HCT116 (cell line): ENCODE data around the gene TSPAN6. TPM values are rescaled to one million over a fixed set of nuclear protein-coding genes. Genes with fewer than 3 reads are reported as not detected.

Experiments used
- ATAC-seq: fragments of 200-7000 bp; cut with Tn5 transposase; 2 replicates; pipeline ENCODE4 v1.9.1; 2020; ENCODE audit warnings: mild to moderate bottlenecking, moderate library complexity
- BruUV-seq: library from RNA; stranded (reverse); fragments of 400-500 nt; replicated peaks from 2 replicates; lab custom pipeline; 2021; lab: Mats Ljungman, UMichigan
- CTCF ChIA-PET: fragments of 300-600 bp; sonication (Branson Sonifier 250); formaldehyde crosslinking; loops from one replicate; lab custom pipeline; 2021; ENCODE audit warnings: antibody characterized with exemption; lab: Charles Lee
- POLR2A ChIA-PET: fragments of 300-600, 350-600 bp; sonication (Branson Sonifier 250); formaldehyde crosslinking; loops from one replicate; lab custom pipeline; 2021; ENCODE audit warnings: antibody characterized with exemption; lab: Charles Lee
- RAD21 ChIA-PET, 2 experiments: fragments of 300-600 bp; sonication (Branson Sonifier 250); formaldehyde crosslinking; loops; one replicate each; lab custom pipeline; 2023; ENCODE audit warnings: low total read pairs in 2 of 2; ENCODE audit not compliant: uncharacterized antibody in 2 of 2, unreplicated experiment in 2 of 2, low non-redundant PET in 1 of 2; lab: Charles Lee
- DNase-seq: peaks from one replicate; pipeline ENCODE4 v3.0.0-alpha.2; 2010; ENCODE audit warnings: low read depth, low spot score
- H2AFZ ChIP-seq: fragments of 200-600 bp; shearing (Covaris generic), sonication (generic); 2 replicates; pipeline ENCODE4 v1.6.1; 2017; ENCODE audit warnings: low read depth, mixed run types, mixed read lengths, antibody characterized with exemption, low read length; ENCODE audit not compliant: poor library complexity, severe bottlenecking
- H3K27ac ChIP-seq: 2 replicates; pipeline ENCODE4 v1.5.1; 2012; ENCODE audit warnings: low read depth, low read length
- H3K27me3 ChIP-seq: fragments of 200-600 bp; sonication (generic); 2 replicates; pipeline ENCODE4 v1.6.1; 2016; ENCODE audit warnings: mixed run types, low read length, mixed read lengths; ENCODE audit not compliant: insufficient read depth
- H3K36me3 ChIP-seq, 2 experiments: fragments of 200-500 bp in 1 of 2; fragments of 200-600 bp in 1 of 2; sonication (Bioruptor generic) in 1 of 2; sonication (generic) in 1 of 2; 2 replicates each; pipeline versions ENCODE4 v1.5.1 to v1.6.1; 2014 to 2016; ENCODE audit warnings: low read length in 2 of 2, inconsistent platforms in 1 of 2, mixed read lengths in 1 of 2, mixed run types in 1 of 2; ENCODE audit not compliant: insufficient read depth in 2 of 2, control insufficient read depth in 1 of 2
- H3K4me1 ChIP-seq, 2 experiments: fragments of 200-600 bp in 1 of 2; sonication (generic) in 1 of 2; 2 replicates each; pipeline versions ENCODE4 v1.5.1 to v1.6.1; 2012 to 2017; ENCODE audit warnings: low read length in 2 of 2, inconsistent platforms in 1 of 2, mild to moderate bottlenecking in 1 of 2, mixed read lengths in 1 of 2, mixed run types in 1 of 2, moderate library complexity in 1 of 2; ENCODE audit not compliant: insufficient read depth in 2 of 2, control insufficient read depth in 1 of 2
- H3K4me2 ChIP-seq: fragments of 200-600 bp; sonication (generic); 2 replicates; pipeline ENCODE4 v1.6.1; 2017; ENCODE audit warnings: mixed run types, low read length, mixed read lengths
- H3K4me3 ChIP-seq, 2 experiments: fragments of 200-600 bp in 1 of 2; sonication (generic) in 1 of 2; replicated peaks in 1 of 2; 2 replicates each; pipeline ENCODE4 v1.5.1; 2011 to 2016; ENCODE audit warnings: low read length in 2 of 2, control low read depth in 1 of 2, low read depth in 1 of 2, mild to moderate bottlenecking in 1 of 2, mixed read lengths in 1 of 2, mixed run types in 1 of 2
- H3K79me2 ChIP-seq: fragments of 200-600 bp; sonication (generic); 2 replicates; pipeline ENCODE4 v1.6.1; 2017; ENCODE audit warnings: mild to moderate bottlenecking, mixed run types, low read length, moderate library complexity, mixed read lengths; ENCODE audit not compliant: insufficient read depth
- H3K9ac ChIP-seq: fragments of 200-600 bp; sonication (generic); 2 replicates; pipeline ENCODE4 v1.6.1; 2016; ENCODE audit warnings: low read length, mixed read lengths
- H3K9me2 ChIP-seq: fragments of 200-600 bp; sonication (generic), shearing (Covaris generic); 2 replicates; pipeline ENCODE4 v1.6.1; 2017; ENCODE audit warnings: mixed run types, mild to moderate bottlenecking, moderate library complexity; ENCODE audit not compliant: insufficient read depth
- H3K9me3 ChIP-seq, 2 experiments: fragments of 200-500 bp in 1 of 2; fragments of 200-600 bp in 1 of 2; sonication (Bioruptor generic) in 1 of 2; sonication (generic) in 1 of 2; 2 replicates each; pipeline ENCODE4 v1.6.1; 2014 to 2017; ENCODE audit warnings: low read length in 2 of 2, mixed read lengths in 2 of 2, inconsistent platforms in 1 of 2, low read depth in 1 of 2, mild to moderate bottlenecking in 1 of 2, mixed run types in 1 of 2, moderate library complexity in 1 of 2; ENCODE audit not compliant: control insufficient read depth in 1 of 2, insufficient read depth in 1 of 2
- H4K20me1 ChIP-seq: fragments of 200-600 bp; sonication (generic), shearing (Covaris generic); 2 replicates; pipeline ENCODE4 v1.6.1; 2017; ENCODE audit warnings: mixed run types, mild to moderate bottlenecking, moderate library complexity; ENCODE audit not compliant: insufficient read depth
- ATF3 ChIP-seq: IDR thresholded peaks from 2 replicates; pipeline ENCODE4 v1.6.1; 2012
- CBX3 ChIP-seq: IDR thresholded peaks from 2 replicates; pipeline ENCODE4 v1.6.1; 2012; ENCODE audit warnings: low read depth
- CEBPB ChIP-seq: IDR thresholded peaks from 2 replicates; pipeline ENCODE4 v1.6.1; 2012; ENCODE audit warnings: low read depth
- EGR1 ChIP-seq: IDR thresholded peaks from 2 replicates; pipeline ENCODE4 v1.6.1; 2012; ENCODE audit warnings: low read depth
- ELF1 ChIP-seq: IDR thresholded peaks from 2 replicates; pipeline ENCODE4 v1.6.1; 2012; ENCODE audit warnings: low read depth, borderline replicate concordance
- FOSL1 ChIP-seq: IDR thresholded peaks from 2 replicates; pipeline ENCODE4 v1.6.1; 2012; ENCODE audit warnings: low read depth
- JUND ChIP-seq: IDR thresholded peaks from 2 replicates; pipeline ENCODE4 v1.6.1; 2012
- POLR2A ChIP-seq: IDR thresholded peaks from 2 replicates; pipeline ENCODE4 v1.7.0; 2011; ENCODE audit warnings: borderline replicate concordance; ENCODE audit not compliant: insufficient read depth, insufficient read length; ENCODE audit errors: extremely low read depth
- TCF7L2 ChIP-seq: IDR thresholded peaks from 2 replicates; pipeline ENCODE4 v1.7.0; 2011; ENCODE audit warnings: borderline replicate concordance, inconsistent platforms; ENCODE audit not compliant: insufficient read depth, insufficient read length; ENCODE audit errors: extremely low read depth
- intact Hi-C: fragments of 100-400 bp; cut with micrococcal nuclease; formaldehyde crosslinking; loops from 2 replicates; pipeline ENCODE4 v1.10.0; 2022
- total RNA-seq: library from RNA; stranded (reverse); gene quantifications from one replicate; pipeline ENCODE4 v1.2.1, GENCODE V29; 2021; ENCODE audit not compliant: unreplicated experiment

Gene TSPAN6
- total RNA-seq, 1 experiment from 2014 or later, result 25.0 TPM

GRCh38 chrX:100584611-100585010, 52.0 kb downstream of the TSPAN6 start, which contains the start of gene TNMD:
TSS of gene TNMD (plus strand) at chrX:100584936. CDS start at chrX:100585019, 83 bp downstream.
- Histone ChIP-seq H3K79me2 (no peaks in the 10 kb centered on the region), H3K4me3 (no peak within 1 kb of the TSS), H3K9ac (no peak within 1 kb of the TSS), H3K4me1 (no peaks in the 10 kb centered on the region), H3K4me2 (no peak within 1 kb of the TSS), H3K9me3 (no peaks in the 10 kb centered on the region)
- POLR2A ChIA-PET, result no interaction called here
- intact Hi-C loops, result no loop called here
- no TSS peak for BruUV-seq
- TF ChIP-seq POLR2A (no peak), FOSL1 (no peak), EGR1 (no peak), CBX3 (no peak), TCF7L2 (no peak), ATF3 (no peak), JUND (no peak), ELF1 (no peak), CEBPB (no peak)
- TF ChIP-seq, all 23 proteins: peak for 0
- no peaks in the 10 kb centered on the region for H3K9me2 ChIP-seq
- no peak within 1 kb of the TSS for H2AFZ ChIP-seq
- RAD21 ChIA-PET, result no interaction called here
- H3K36me3 ChIP-seq, result no peaks in the 10 kb centered on the region
- H3K27ac ChIP-seq, result no peak within 1 kb of the TSS
- DNase-seq, result no peak
- CTCF ChIA-PET, result no interaction called here
- no peak for ATAC-seq
- H4K20me1 ChIP-seq, result no peaks in the 10 kb centered on the region
- H3K27me3 ChIP-seq, result peaks cover 32% of the 10 kb centered on the region

Other genes with a start within 250 kb of the TSPAN6 start
- gene PCDH19, start 226.5 kb downstream of the TSPAN6 start, total RNA-seq, result 0.32 TPM
- gene TNMD, start 51.9 kb downstream of the TSPAN6 start, total RNA-seq, result not detected
- 2.4 TPM for gene SRPX2, start 7.4 kb upstream of the TSPAN6 start, total RNA-seq
- 8.8 TPM for gene SYTL4, start 95.3 kb upstream of the TSPAN6 start, total RNA-seq
- 34.1 TPM for gene CSTF2, start 183.6 kb upstream of the TSPAN6 start, total RNA-seq
- gene NOX1, start 237.6 kb upstream of the TSPAN6 start, total RNA-seq, result not detected